HepG2 (cell line): Measurements from ENCODE around the gene NOTUM. TPM values are rescaled to one million over a fixed set of nuclear protein-coding genes. Genes with fewer than 3 reads are reported as not detected.

Experiments
- E2F2 ChIP-seq: sonication (generic); formaldehyde crosslinking; IDR thresholded peaks from 2 replicates; pipeline ENCODE4 v1.4.0; 2020; ENCODE audit warnings: missing genetic modification reagents, borderline replicate concordance
- HCFC1 ChIP-seq: fragments of 150-350 bp; IDR thresholded peaks from 2 replicates; pipeline ENCODE4 v1.6.1; 2014; ENCODE audit warnings: low read depth, low read length
- HHEX ChIP-seq: IDR thresholded peaks from 2 replicates; pipeline ENCODE4 v1.6.1; 2016; ENCODE audit warnings: control low read depth
- MAF1 ChIP-seq: sonication (generic); formaldehyde crosslinking; IDR thresholded peaks from 2 replicates; pipeline ENCODE4 v1.5.0; 2020; ENCODE audit warnings: missing genetic modification reagents, borderline replicate concordance
- MAFF ChIP-seq: IDR thresholded peaks from 2 replicates; pipeline ENCODE4 v1.6.1; 2011; ENCODE audit warnings: low read depth, low read length, improper control_type of control experiment
- MTF2 ChIP-seq: sonication (generic); formaldehyde crosslinking; IDR thresholded peaks from 2 replicates; pipeline ENCODE4 v1.5.0; 2020; ENCODE audit warnings: missing genetic modification reagents, borderline replicate concordance
- PHF21A ChIP-seq: sonication (generic); formaldehyde crosslinking; IDR thresholded peaks from 2 replicates; pipeline ENCODE4 v1.5.0; 2020; ENCODE audit warnings: mild to moderate bottlenecking, missing genetic modification reagents
- SATB2 ChIP-seq: sonication (generic); formaldehyde crosslinking; IDR thresholded peaks from 2 replicates; pipeline ENCODE4 v1.5.0; 2020; ENCODE audit warnings: missing genetic modification reagents
- SNAPC2 ChIP-seq: sonication (generic); formaldehyde crosslinking; IDR thresholded peaks from 2 replicates; pipeline ENCODE4 v1.8.1; 2022; ENCODE audit warnings: mild to moderate bottlenecking, missing genetic modification reagents
- ZMYM3 ChIP-seq: sonication (generic); formaldehyde crosslinking; IDR thresholded peaks from 2 replicates; pipeline ENCODE4 v1.5.1; 2020; ENCODE audit warnings: mild to moderate bottlenecking, missing genetic modification reagents
- ZNF136 ChIP-seq: sonication (generic); formaldehyde crosslinking; IDR thresholded peaks from 2 replicates; pipeline ENCODE4 v1.8.1; 2022; ENCODE audit warnings: low read depth, mild to moderate bottlenecking, moderate library complexity, missing genetic modification reagents
- ZNF205 ChIP-seq: IDR thresholded peaks from 2 replicates; pipeline ENCODE4 v1.6.1; 2018; ENCODE audit warnings: missing biosample characterization, missing genetic modification reagents
- ZNF275 ChIP-seq: sonication (generic); formaldehyde crosslinking; IDR thresholded peaks from 2 replicates; pipeline ENCODE4 v1.8.0; 2022; ENCODE audit warnings: missing genetic modification reagents, mild to moderate bottlenecking, inconsistent platforms, borderline replicate concordance
- ZNF496 ChIP-seq: sonication (generic); formaldehyde crosslinking; IDR thresholded peaks from 2 replicates; pipeline ENCODE4 v1.8.1; 2023; ENCODE audit warnings: mild to moderate bottlenecking, moderate library complexity, missing genetic modification reagents; ENCODE audit not compliant: insufficient replicate concordance
- ZNF512 ChIP-seq: sonication (generic); formaldehyde crosslinking; IDR thresholded peaks from 2 replicates; pipeline ENCODE4 v1.4.0; 2020; ENCODE audit warnings: mild to moderate bottlenecking, missing genetic modification reagents
- ZNF564 ChIP-seq: sonication (generic); formaldehyde crosslinking; IDR thresholded peaks from 2 replicates; pipeline ENCODE4 v1.8.1; 2023; ENCODE audit warnings: mild to moderate bottlenecking, missing genetic modification reagents
- ZNF598 ChIP-seq: sonication (generic); formaldehyde crosslinking; IDR thresholded peaks from 2 replicates; pipeline ENCODE4 v1.5.1; 2020; ENCODE audit warnings: mild to moderate bottlenecking, missing genetic modification reagents, borderline replicate concordance
- ZNF674 ChIP-seq: sonication (generic); formaldehyde crosslinking; IDR thresholded peaks from 2 replicates; pipeline ENCODE4 v1.5.0; 2020; ENCODE audit warnings: low read depth, mild to moderate bottlenecking, missing genetic modification reagents
- ZNF704 ChIP-seq: sonication (generic); formaldehyde crosslinking; IDR thresholded peaks from 2 replicates; pipeline ENCODE4 v1.8.1; 2023; ENCODE audit warnings: mild to moderate bottlenecking, inconsistent platforms, moderate library complexity, missing genetic modification reagents, borderline replicate concordance
- ZNF841 ChIP-seq: sonication (generic); formaldehyde crosslinking; IDR thresholded peaks from 2 replicates; pipeline ENCODE4 v1.8.1; 2023; ENCODE audit warnings: missing genetic modification reagents, borderline replicate concordance
- ZNF879 ChIP-seq: sonication (generic); formaldehyde crosslinking; IDR thresholded peaks from 2 replicates; pipeline ENCODE4 v1.8.1; 2023; ENCODE audit warnings: missing genetic modification reagents
- ZSCAN30 ChIP-seq: sonication (generic); formaldehyde crosslinking; IDR thresholded peaks from 2 replicates; pipeline ENCODE4 v1.5.0; 2020; ENCODE audit warnings: mild to moderate bottlenecking, missing genetic modification reagents
- polyA plus RNA-seq, 8 experiments: library from polyadenylated mRNA; depleted of rRNA in 3 of 8; stranded (reverse) in 7 of 8; unstranded in 1 of 8; fragments of >200 nt; fragmentation: Illumina TruSeq in 4 of 8; extraction: Trizol in 4 of 8; gene quantifications; 2 replicates each; pipeline versions ENCODE4 v1.2.1 to v1.2.3, GENCODE V29; 2011 to 2016; ENCODE audit warnings: low read depth in 4 of 8, missing spikeins in 1 of 8, mixed read lengths in 1 of 8; ENCODE audit not compliant: insufficient read depth in 1 of 8
- total RNA-seq, 5 experiments: library from RNA; depleted of rRNA; stranded (reverse); fragments of >200 nt; fragmentation: Illumina TruSeq; extraction: Trizol; gene quantifications; 2 replicates each; pipeline ENCODE4 v1.2.3, GENCODE V29; 2016; ENCODE audit warnings: low read depth in 1 of 5
- TF ChIP-seq, protein P1 (sequence below): sonication (generic); formaldehyde crosslinking; IDR thresholded peaks from 2 replicates; pipeline ENCODE4 v1.4.0; 2020; ENCODE audit warnings: mild to moderate bottlenecking, missing genetic modification reagents

The NOTUM gene
- total and polyA plus RNA-seq, 2 of the 13 experiments (the other 11 are each of a cell fraction or from before 2014, with no cell fraction given): 150 to 160 TPM

DNA sequence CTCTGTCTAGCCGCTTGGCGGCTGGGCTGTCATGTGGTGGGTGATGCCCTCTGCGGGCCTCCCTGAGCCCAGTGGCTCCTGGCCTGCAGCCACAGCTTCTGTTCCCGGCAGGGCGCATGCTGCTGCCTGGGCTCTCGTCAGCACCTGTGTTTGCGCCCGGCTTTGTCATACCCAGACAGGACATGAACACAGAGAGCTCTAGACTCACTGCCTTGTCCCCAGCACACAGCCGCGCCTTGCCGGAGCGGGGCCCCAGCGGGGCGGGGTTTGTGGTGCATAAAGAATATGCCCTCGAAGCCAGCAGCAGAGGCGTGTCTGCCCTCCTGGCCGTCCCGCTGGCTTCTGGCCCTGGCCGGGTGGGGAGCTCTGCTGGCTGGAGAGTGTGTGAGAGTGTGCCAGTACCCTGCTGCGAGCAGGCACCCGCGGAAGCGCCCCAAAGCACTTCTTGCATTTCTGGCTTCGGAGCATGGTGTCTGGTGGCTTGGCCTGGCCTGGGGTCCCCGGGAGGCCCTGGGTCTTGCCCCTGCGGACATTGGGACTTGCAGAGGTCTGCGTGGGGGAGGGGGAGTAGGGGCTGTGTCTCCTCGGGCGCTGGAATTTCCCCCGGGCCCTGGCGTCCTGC, 30.8 kb upstream of the NOTUM start (continued):
- peak; percentile 12; the same call in 1 of the 2 replicates for TF ChIP-seq MAFF
- TF ChIP-seq ZNF512: no peak; the same call in 1 of the 2 replicates
- TF ChIP-seq ZNF496 (CRISPR knock-in tag): no peak
- no peak for TF ChIP-seq E2F2
- 0 out of 2 replicates have a peak, but pooled peaks have one; percentile 75 for TF ChIP-seq ZNF136
- TF ChIP-seq ZNF879 (CRISPR knock-in tag): no peak
- TF ChIP-seq MTF2 (CRISPR knock-in tag): peak; percentile 91
- peak; percentile 28 for TF ChIP-seq SATB2 (CRISPR knock-in tag)
- no peak for TF ChIP-seq ZNF674
- TF ChIP-seq HCFC1: no peak; the same call in 1 of the 2 replicates
- TF ChIP-seq MAF1 (CRISPR knock-in tag): 0 out of 2 replicates have a peak, but pooled peaks have one; percentile 43
- 0 out of 2 replicates have a peak, but pooled peaks have one; percentile 27 for TF ChIP-seq ZNF564 (CRISPR knock-in tag)
- no peak for TF ChIP-seq HHEX (CRISPR knock-in tag)
- peak; percentile 66; the same call in 1 of the 2 replicates for TF ChIP-seq ZNF841 (CRISPR knock-in tag)
- peak; percentile 92; the same call in 1 of the 2 replicates for TF ChIP-seq ZNF275 (CRISPR knock-in tag)
- TF ChIP-seq, protein P1, sequence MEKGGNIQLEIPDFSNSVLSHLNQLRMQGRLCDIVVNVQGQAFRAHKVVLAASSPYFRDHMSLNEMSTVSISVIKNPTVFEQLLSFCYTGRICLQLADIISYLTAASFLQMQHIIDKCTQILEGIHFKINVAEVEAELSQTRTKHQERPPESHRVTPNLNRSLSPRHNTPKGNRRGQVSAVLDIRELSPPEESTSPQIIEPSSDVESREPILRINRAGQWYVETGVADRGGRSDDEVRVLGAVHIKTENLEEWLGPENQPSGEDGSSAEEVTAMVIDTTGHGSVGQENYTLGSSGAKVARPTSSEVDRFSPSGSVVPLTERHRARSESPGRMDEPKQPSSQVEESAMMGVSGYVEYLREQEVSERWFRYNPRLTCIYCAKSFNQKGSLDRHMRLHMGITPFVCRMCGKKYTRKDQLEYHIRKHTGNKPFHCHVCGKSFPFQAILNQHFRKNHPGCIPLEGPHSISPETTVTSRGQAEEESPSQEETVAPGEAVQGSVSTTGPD (CRISPR knock-in tag): peak; percentile 93
- TF ChIP-seq ZSCAN30 (CRISPR knock-in tag): no peak; the same call in 1 of the 2 replicates
- TF ChIP-seq ZNF205 (CRISPR knock-in tag): peak; percentile 85; the same call in 1 of the 2 replicates
- TF ChIP-seq ZMYM3: peak; percentile 77; the same call in 1 of the 2 replicates
- TF ChIP-seq SNAPC2 (CRISPR knock-in tag): peak; percentile 97
- no peak for TF ChIP-seq ZNF704 (CRISPR knock-in tag)
- peak; percentile 98 for TF ChIP-seq PHF21A (CRISPR knock-in tag)
- TF ChIP-seq ZNF598 (CRISPR knock-in tag): no peak
